Peyer's patch (tissue), 4 donors: ENCODE results near the gene NPSR1. TPM values are rescaled to one million over a fixed set of nuclear protein-coding genes. Genes with fewer than 3 reads are reported as not detected.
A peak's percentile ranks its signal among the peaks of the same experiment; 100 is the strongest.

Experiments used
- DNase-seq, 3 donors: peaks; one replicate each; pipeline ENCODE4 v3.0.0-alpha.2; 2017 to 2019
- H3K27ac ChIP-seq, 4 donors: fragments of 200-600 bp; sonication (generic); one replicate each; pipeline ENCODE4 v1.5.1; 2016 to 2019
- H3K27me3 ChIP-seq, 2 donors: fragments of 200-600 bp; sonication (generic); one replicate each; pipeline ENCODE4 v1.5.1; 2019
- H3K36me3 ChIP-seq, 3 donors: fragments of 200-600 bp; sonication (generic); one replicate each; pipeline ENCODE4 v1.5.1; 2016 to 2019
- H3K4me1 ChIP-seq, 4 donors: fragments of 200-600 bp; sonication (generic); one replicate each; pipeline ENCODE4 v1.5.1; 2016 to 2019
- H3K4me3 ChIP-seq, 4 donors: fragments of 200-600 bp; sonication (generic); 1 replicate in 3 of 4; 2 replicates in 1 of 4; pipeline ENCODE4 v1.5.1; 2016 to 2019; ENCODE audit warnings: mild to moderate bottlenecking in 1 of 4
- H3K9me3 ChIP-seq, 4 donors: fragments of 200-600 bp; sonication (generic); one replicate each; pipeline ENCODE4 v1.5.1; 2016 to 2019; ENCODE audit warnings: mild to moderate bottlenecking in 1 of 4
- CTCF ChIP-seq, 6 experiments: fragments of 450-650 bp in 4 of 6; fragments of 200-600 bp in 2 of 6; sonication (generic) in 1 of 6; IDR thresholded peaks; one replicate each; pipeline ENCODE4 v1.5.1; 2017 to 2019; ENCODE audit warnings: antibody characterized with exemption in 6 of 6, mild to moderate bottlenecking in 3 of 6, moderate library complexity in 1 of 6
- POLR2A ChIP-seq, 2 donors: fragments of 450-650 bp; IDR thresholded peaks; one replicate each; pipeline ENCODE4 v1.5.1; 2017; ENCODE audit warnings: antibody characterized with exemption in 2 of 2, mild to moderate bottlenecking in 2 of 2, moderate library complexity in 2 of 2
- total RNA-seq, 4 donors: library from RNA; depleted of rRNA; stranded (reverse); fragments of >200 nt; gene quantifications; one replicate each; pipeline ENCODE4 v1.1.0, GENCODE V29; 2016

NPSR1 gene
- total RNA-seq, 4 donors from 2014 or later: not detected

- Histone ChIP-seq H3K4me1 (no peaks in the 10 kb centered on the region), H3K4me3 (no peak overlapping the region), H3K27ac (no peak overlapping the region), H3K9me3 (no peaks in the 10 kb centered on the region), H3K36me3 (no peaks in the 10 kb centered on the region), H3K27me3 (no peaks in the 10 kb centered on the region)
- DNase-seq: no peak
- TF ChIP-seq CTCF (IDR thresholded peaks at IDR 0.05) (no peak), POLR2A (IDR thresholded peaks at IDR 0.05) (no peak)
Observed at GRCh38 chr7:34662058-34662708, 4.2 kb downstream of the NPSR1 start.

- TF ChIP-seq POLR2A (IDR thresholded peaks at IDR 0.05): no peak
- no peak for TF ChIP-seq CTCF (IDR thresholded peaks at IDR 0.05)
- no peaks in the 10 kb centered on the region for H3K36me3 ChIP-seq
Observed at GRCh38 chr7:34664755-34665154, 6.7 kb downstream of the NPSR1 start.

DNA sequence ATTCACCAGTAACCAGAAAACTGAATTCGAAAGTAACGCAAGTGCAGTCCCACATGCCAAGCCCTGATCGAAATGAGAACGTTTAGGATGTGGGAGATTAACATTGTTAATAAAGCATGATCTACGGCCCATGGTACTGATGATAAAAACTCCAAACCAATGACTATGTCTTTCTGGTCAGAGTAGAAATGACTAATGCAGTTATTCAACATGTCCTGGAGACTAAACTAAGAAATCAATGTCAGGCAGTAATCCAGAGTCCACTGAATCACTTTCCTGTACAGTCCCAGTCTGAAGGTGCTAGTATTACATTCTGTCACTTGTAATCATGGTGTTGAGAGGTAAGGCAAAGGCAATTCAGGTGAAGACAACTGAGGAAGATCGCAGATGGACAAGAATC, 14.4 kb downstream of the NPSR1 start:
- Histone ChIP-seq H3K27me3 (no peaks in the 10 kb centered on the region), H3K4me1 (no peaks in the 10 kb centered on the region), H3K4me3 (no peak overlapping the region), H3K36me3 (no peaks in the 10 kb centered on the region), H3K27ac (no peak overlapping the region), H3K9me3 (no peaks in the 10 kb centered on the region)
- DNase-seq: no peak
- no peak for TF ChIP-seq CTCF (IDR thresholded peaks at IDR 0.05)
- TF ChIP-seq POLR2A (IDR thresholded peaks at IDR 0.05): no peak

More at GRCh38 chr7:34664755-34665154, 6.7 kb downstream of the NPSR1 start:
- H3K27ac ChIP-seq: no peak overlapping the region
- H3K27me3 ChIP-seq: no peaks in the 10 kb centered on the region
- H3K4me1 ChIP-seq: no peaks in the 10 kb centered on the region
- no peaks in the 10 kb centered on the region for H3K9me3 ChIP-seq
- no peak overlapping the region for H3K4me3 ChIP-seq
- no peak for DNase-seq

GRCh38 chr7:34673066-34673465, 15.0 kb downstream of the NPSR1 start:
- no peak for TF ChIP-seq POLR2A (IDR thresholded peaks at IDR 0.05)
- TF ChIP-seq CTCF (IDR thresholded peaks at IDR 0.05): no peak
- Histone ChIP-seq H3K27me3 (no peaks in the 10 kb centered on the region), H3K4me1 (no peaks in the 10 kb centered on the region), H3K36me3 (no peaks in the 10 kb centered on the region), H3K4me3 (no peak overlapping the region), H3K27ac (no peak overlapping the region), H3K9me3 (no peaks in the 10 kb centered on the region)
- no peak for DNase-seq

GRCh38 chr7:34675749-34676374, 17.8 kb downstream of the NPSR1 start:
- H3K27ac ChIP-seq: no peak overlapping the region
- DNase-seq: no peak
- no peaks in the 10 kb centered on the region for H3K27me3 ChIP-seq
- no peak overlapping the region for H3K4me3 ChIP-seq
- no peaks in the 10 kb centered on the region for H3K36me3 ChIP-seq
- no peaks in the 10 kb centered on the region for H3K4me1 ChIP-seq
- peak in 3 of 6 experiments; percentile 21 to 38 (median 24) for TF ChIP-seq CTCF (IDR thresholded peaks at IDR 0.05)
- TF ChIP-seq POLR2A (IDR thresholded peaks at IDR 0.05): no peak
- H3K9me3 ChIP-seq: no peaks in the 10 kb centered on the region
